NCI-H2227 (cell line): ENCODE results near the gene CNNM2.
"Not testable (repeated sequence)": the region's sequence is repeated elsewhere in the genome, so short reads cannot be mapped to it uniquely, and the experiment has no call there.

Source experiments
- DNase-seq: peaks from one replicate; lab custom pipeline; 2025; ENCODE audit not compliant: unreplicated experiment; lab: John Stamatoyannopoulos, UW

Gene CNNM2

DNA sequence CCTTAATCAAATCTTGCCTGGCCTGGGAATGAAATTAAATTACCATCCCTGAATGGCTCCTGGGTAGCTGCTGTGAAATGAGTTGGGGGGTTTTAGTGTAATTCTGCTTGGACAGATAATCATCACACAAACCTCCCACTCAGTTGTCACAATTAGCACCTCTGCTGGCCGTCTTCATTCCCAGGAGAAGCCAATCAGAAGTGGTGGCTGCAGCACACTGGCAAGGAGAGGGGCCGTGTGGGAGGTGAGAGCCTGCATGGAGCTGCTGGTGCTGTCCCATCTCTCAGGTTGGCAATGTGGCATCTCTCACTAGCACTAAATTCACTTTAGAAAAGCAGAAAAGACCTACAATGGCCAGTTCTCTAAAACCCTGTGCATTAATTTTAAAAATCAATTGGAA is 182.5 kb downstream of the CNNM2 start:
- no peak for DNase-seq

DNA sequence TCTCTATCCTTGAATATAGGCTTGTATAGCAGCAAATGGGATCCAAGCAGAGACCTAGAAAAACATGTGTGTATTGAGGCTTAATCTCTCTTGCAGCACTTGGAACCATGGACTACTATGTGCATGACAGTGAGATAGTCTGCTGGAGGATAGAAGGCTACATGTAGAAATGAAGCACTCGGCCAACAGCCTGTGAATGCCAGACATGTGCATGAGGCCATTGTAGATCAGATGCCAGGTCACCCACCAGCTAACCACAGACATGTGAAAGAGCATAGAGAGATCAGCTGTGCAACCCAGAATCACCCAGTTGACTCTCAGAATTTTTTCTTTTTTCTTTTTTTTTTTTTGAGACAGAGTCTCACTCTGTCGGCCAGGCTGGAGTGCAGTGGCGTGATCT is 184.1 kb downstream of the CNNM2 start:
- no peak for DNase-seq

DNA sequence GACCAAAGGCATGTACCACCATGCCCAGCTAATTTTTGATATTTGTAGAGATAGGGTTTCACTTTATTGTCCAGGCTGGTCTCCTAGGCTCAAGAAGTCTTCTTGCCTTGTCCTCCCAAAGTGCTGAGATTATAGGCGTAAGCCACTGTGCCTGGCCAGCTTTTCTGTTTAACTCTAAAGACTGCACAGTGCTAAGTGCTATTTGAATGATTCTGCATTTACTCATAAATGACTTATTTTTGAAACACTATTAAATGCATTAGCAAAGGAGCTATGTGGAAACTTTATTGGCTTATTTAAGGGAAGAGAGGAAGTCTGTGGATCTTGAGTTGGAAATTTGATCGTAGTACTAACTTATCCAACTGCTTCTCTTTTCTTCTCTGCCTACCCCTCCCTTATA is 185.9 kb downstream of the CNNM2 start:
- DNase-seq = no peak

DNA sequence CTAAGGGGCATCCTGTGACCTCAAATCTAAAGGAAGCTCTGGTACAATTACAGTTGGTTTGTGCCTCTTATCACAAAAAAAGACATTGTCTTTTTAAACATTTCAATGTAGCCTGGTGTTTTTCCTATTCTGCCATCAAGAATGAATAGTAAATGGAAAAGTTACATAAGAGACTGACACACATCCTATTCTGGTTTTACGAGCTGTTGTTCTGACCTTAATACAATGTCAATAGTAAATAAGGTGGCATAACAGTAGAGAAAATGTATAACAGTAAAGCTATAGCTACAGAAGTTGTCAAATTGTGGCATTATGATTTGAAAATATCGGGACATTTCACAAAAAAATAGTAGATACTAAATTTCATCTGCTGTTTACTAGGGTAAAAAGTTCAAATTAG is 186.6 kb downstream of the CNNM2 start:
- no peak for DNase-seq

DNA sequence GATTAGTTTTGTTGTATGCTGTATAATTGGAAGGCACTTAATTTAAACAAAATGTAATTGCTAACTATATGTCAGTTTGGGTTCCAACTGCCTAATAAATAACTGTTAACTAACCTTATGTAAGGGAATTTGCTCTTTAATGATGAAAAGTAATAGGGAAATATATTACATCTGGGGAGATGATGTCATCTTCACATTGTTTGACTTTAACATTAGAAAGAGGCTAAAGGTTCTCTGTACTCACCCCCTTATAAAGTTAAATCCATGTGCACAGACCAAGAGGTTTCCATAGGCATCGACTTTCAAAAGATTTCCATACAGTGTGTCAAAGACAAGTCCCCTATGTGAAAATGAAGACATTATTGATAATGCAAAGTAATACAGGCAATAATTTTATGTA is 187.4 kb downstream of the CNNM2 start:
- no peak for DNase-seq

DNA sequence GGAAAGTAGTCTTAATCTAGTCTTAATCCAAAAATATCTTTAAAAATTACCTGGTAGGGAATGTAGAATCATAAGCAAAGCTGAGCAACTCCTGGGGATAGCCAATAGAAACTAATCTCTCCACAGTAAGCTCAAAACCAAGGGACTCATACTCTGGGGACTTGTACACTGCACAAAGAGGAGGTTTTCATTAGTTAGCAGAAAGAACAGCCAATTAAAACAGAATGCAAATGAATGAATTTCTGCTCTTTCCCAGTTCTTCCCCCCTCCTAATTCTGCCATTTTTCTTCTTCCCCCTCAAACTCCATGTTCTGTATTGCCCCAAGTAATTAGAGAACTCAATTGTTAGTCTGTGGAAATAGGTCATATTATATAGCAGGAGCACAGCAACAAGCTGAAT is 188.4 kb downstream of the CNNM2 start:
- no peak for DNase-seq

DNA sequence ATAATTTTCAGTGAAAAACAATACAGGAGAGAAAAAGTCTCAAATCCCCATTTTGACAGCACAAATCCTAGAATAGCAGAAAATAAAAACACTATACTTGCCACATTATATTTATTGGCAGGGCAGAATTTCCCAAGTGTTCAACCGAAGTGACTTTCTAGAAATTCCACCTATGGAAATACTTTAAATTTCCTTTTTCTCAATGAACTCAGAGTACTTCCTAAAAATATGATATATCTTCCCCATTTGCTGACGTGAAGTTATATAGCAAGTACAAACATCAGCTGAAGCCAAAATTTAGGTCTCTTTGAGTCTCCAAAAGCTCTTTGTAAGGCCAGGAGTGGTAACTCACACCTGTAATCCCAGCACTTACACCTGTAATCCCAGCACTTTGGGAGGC is 191.7 kb downstream of the CNNM2 start:
- DNase-seq = no peak

DNA sequence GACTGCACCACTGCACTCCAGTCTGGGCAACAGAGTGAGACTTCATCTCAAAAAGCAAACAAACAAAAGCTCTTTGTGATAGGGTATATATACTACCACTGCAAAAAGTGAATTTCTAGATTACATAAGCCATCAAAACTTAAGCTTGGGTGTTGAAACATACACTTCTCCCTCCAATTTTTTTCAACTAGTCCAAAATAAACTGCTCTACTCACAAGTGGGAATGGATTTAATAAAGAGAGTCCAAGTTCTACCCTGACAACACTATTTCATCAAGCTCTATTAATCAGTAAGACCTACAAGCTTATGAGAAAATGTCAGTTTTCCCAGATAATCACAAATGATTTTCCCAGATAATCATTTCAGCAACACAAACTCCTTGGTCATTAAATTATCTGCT is 192.3 kb downstream of the CNNM2 start:
- no peak for DNase-seq

DNA sequence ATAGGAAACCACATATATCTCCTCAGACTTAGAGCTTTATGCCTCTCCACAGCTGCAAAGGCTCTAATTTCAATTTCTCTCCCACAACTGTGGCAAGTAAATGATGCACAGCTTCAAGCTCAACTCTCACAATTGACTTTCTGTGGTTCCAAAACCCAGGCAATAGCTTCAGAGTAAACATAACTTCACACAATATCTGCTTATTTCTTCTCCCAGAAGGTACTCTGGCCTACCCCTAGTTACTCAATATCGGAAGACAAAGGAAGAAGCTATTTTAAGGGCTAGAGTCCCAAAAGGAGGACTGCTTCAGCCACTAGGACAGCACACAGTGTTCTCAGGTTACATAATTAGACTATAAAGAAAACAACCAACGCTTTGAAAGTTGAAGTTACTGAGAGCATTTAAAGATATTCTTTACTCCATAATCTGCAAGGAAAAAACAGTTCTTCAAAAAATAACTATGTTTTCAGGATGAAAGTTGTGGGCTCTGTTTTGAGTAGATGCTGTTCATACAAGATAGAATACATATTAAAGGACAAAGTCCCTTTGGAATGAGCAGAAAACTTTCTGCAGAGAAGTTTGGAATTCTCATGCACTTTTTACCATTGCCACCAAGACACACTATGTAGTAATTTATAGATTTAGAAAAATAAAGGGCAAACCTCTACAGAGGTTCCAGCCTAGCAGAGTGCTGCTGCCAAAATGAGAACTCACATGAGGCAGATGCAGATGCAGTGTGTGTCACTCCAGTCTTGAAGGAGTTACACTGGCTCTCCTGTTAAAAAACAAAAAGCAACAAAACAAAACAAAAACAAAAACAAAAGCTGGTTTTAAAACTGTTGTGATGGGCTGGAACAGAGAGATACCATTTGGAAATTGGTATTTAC is 193.2 kb downstream of the CNNM2 start:
- DNase-seq = no peak

DNA sequence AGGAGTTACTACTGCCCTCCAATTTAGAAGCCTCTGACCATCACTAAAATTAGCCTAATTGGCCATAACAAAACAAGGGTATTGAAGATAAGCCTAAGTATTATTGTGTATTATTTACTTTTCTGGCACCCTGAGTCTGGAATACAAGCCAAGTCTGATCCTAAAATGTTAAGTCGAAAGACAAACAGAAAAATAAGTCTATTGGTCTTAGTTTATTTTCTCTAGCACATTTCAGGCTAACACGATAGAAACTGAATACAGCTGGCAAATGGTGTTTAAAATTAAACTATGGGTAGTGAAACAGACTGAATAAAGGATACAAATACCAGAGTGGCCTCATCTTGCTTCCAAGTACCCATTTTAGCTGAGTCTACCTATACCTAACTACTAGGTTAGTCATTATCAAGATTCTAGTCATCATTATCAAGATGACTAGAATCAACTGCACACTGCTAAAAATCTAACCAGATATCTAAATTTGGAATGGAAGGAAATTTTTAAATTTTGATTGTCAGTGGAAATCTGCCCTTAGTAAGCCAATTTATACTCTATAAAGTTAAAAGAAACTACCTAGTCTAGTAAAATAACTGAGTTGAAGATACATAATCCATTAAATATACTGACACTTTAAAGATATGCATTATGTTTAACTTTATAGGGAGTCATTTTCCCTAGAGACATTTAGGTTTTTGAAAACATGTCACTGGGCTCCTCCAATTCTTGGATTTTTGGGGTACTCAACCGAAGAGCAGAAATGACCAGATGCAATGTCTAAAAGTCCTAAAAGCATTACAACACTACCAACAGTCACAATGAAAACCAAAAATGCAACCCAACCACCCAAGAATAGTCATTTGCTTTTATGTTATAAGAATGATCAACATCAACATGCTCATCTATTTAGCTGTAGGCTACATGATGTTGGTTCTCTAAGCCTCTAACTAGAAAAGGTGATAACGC is 194.1 kb downstream of the CNNM2 start:
- DNase-seq = no peak

DNA sequence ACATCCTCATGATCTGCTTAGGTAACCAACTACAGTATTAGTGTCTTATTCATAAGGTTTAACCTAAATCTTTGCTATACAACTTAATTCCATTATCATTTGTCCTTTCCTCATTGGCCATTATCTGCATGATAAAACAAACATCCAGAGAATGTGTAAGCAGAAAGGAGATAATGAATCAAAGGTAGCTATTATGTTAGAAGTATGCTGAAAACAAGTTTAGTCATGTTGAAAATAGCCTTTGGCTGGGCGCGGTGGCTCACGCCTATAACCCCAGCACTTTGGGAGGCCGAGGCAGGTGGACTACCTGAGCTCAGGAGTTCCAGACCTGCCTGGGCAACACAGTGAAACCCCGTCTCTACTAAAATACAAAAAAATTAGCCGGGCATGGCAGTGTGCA is 196.8 kb downstream of the CNNM2 start:
- no peak for DNase-seq

DNA sequence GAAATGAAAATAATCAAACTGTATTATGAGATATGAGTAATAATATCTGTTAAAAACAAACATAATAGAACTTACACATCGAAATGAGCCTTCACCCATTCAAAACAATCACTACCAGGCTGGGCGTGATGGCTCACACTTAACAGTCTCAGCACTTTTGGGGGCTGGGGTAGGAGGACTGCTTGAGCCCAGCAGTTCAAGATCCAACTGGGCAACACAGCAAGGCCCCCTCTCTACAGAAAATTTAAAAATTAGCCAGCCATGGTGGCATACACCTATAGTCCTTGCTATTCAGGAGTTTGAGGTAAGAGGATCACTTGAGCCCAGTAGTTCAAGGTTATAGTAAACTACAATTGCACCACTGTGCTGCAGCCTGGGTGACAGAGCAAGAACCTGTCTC is 199.2 kb downstream of the CNNM2 start:
- no peak for DNase-seq

DNA sequence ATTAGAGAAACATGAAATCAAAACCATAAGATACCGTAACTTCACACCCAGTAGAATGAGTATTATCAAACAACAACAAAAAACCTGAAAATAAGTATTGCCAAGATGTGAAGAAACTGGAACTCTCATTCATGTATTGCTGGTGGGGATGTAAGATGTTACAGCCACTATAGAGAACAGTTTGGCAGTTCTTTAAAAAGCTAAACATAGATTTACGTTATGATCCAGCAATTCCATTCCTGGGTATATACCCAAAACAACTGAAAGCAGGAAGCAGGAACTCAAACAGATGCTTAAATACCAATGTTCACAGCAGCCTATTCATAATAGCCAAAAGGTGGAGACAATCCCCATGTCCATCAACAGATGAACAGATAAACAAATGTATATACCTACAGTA is 202.5 kb downstream of the CNNM2 start:
- no peak for DNase-seq

DNA sequence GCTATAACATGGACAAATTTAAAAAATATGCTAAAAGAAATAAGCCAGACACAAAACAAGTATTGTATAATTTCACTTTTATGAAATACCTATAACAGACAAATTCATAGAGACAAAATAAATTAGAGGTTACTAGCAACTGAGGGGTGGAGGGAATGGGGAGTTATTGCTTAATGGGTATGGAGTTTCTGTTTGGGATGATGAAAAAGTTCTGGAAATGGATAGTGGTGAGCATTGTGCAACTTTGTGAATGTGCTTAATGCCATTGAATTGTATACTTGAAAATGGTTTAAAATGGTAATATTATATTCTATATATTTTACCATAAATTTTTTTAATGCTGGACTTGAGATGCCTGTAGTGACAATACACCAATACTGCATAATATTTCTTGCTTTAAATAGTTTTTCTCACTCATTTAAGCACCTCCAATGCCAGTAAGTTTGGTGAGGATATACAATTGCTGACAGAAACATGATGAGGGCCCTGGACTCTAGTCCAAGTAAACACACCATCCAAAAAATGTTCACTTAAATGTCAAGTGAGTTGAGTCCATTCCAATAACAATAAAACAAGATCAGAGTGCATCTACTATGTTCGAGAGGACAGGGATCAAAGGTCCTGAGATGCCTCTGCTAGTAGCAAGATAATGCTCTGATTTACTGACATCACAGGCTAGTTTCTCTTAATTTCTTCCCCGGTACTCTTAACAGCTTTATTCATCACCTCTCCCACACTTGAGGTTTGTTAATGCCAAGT is 203.1 kb downstream of the CNNM2 start:
- no peak for DNase-seq

DNA sequence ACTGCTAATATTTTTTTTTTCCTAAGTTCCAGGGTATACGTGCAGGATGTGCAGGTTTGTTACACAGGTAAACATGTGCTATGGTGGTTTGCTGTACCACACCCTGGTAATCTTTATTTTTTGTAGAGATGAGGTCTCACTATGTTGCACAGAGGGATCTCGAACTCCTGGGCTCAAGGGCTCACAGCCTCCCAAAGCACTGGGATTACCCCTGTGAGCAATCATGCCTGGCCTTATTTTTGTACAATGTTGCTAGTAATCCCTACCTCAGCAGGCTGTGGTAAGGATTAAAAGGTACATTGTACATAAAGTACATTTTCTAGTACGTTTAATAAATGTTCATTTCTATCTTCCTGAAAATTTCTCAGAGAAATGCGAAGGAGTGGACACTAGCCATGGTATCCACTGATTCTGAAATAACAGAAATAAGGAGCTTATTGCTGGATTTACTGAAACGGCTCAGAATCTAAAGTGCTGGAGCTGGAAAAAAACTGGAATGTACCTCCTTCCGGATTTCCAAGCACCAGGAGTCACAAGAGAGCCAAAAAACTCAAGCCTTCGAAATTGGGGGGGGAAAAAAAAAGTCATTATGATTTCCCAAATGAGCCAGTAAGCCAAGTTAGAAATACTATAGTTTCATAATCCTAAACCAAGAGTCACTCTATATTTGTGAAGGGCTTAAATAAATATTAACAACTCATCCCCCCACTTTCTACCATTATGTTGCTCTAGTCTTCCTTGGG is 205.4 kb downstream of the CNNM2 start:
- no peak for DNase-seq

DNA sequence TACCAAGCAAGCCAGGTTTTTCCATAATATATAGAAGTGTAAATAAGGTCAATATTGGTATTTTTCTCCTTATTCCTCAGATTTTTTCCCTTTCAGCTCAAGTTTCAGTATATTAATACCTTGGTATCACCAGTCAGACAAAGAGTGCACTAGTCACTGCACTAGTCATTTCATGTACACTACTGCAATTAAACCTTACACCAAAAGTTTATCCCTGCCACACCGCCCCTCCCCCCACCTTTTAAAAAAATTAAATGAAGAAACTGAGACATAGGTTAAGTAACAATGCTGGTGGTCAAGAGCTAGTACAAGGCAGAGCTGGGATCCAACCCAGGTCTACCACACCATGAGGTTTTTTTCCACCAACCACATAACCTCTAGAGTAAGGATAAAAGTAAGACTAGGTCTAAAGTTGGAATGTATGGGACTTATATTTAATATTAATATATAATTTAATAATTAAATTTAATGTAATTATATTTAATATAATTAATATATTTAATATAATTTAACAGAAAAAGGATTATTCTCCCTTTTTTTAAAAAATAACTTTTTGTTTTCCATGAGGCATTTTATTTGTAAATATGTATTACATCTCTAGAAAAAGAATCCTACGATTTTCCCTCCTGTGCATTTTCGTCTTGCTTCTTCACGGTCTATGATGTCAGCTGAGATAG is 206.5 kb downstream of the CNNM2 start:
- DNase-seq = no peak

DNA sequence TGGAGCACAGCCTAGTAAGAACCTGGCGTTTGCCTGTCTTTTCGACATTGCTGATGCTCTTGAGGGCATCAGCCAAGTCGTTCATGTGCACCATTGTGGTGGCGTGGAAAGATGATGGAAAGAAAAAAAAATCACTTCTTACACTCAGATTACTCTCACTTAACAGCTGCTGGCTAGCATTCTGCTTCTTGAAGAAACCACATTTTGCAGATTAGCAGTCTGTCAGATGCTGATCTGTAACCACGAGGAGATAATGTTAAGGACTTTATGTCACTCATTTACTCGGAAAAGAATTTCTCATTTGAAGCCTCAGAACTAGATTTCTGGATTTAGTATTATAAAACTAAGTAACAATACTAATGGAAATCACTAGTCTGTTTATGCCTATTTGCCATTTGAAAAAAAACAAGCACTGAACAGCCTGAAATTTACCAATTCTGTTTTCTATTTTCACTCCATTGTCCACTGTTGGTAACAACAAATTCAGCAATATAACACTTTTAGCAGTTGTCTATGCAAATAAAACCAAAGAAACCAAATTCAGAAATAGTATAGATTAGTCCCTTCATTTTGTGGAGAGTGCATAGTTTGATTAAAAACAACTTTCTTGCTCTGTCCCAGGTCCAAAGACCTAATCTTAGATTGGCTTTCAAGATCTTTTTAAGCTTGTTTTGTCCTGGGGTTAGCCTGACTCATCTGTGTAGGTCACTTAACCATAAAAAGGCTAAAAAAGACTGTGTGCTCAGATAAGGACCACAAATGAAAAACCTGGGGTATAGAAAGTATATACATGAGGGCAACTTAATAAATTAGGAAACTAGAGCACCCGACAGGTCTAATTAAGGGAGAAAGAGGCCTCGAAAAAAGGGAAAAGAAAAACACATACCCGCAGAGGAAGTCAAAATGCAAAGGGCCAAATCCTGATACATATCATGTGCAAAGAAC is 207.5 kb downstream of the CNNM2 start:
- DNase-seq = no peak

DNA sequence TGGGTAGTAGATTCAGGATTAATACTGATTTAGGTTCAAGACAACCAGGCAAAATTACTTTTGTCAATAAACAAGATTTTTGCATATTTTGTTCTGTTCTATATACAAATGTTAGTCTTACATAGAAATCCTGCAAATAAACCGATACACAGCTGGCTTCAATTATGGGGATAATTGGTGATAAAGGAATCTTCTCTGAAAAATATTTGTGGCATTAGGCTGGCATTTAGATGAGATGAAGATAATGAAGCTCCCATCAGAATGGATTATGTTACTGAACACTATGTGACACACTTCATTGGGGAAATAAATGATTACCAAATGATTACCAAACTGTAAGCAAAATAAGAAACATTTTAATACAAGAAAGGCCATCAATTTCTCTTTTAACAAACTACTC is 209.1 kb downstream of the CNNM2 start:
- no peak for DNase-seq

DNA sequence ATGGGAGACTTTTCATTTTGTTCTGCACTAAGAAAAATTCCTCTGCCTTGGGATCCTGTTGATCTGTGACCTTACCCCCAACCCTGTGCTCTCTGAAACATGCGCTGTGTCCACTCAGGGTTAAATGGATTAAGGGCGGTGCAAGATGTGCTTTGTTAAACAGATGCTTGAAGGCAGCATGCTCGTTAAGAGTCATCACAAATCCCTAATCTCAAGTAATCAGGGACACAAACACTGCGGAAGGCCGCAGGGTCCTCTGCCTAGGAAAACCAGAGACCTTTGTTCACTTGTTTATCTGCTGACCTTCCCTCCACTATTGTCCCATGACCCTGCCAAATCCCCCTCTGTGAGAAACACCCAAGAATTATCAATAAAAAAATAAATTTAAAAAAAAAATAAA is 212.1 kb downstream of the CNNM2 start:
- not testable (repeated sequence) for DNase-seq
